ENCODE measurements around the gene KCNJ9. TPM values are rescaled to one million over a fixed set of nuclear protein-coding genes. Genes with fewer than 3 reads are reported as not detected.

KCNJ9 gene
- total RNA-seq: under 0.01 TPM in 1 of 2 replicates, not detected in the other

DNA sequence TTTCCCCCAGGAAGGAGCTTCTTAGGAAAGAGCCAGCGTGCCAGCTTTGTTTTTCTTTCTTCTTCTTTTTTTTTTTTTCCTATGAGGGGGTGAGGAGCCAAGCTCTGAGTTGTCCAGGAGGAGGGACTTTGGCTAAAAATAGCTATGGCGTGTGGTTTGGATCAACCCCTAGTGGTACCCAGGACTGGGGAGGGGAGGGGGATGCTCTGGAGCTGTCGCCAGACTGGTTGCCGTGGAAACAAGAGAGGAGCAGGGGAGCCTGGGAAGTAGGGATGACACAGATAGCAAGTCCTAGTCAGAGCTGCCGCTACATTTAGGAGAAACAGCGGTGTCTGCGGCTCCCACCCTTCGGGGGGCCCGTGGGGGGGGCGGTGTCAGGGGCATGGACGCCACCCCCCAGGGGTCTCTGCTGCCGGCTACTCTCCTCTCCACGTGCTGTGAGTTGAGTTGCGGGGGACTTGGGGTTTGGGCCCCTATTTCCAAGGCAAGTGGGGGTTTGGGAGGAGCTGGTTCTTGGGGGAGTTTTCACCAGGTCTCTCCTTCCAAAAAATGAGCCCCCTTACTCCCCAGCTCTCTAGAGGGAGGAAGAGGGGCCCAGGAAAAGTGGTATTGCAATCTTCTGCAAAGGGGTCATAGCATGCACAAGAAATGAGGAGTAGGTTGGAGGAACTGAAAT is at the start of gene KCNJ9:
TSS of gene KCNJ9 (plus strand) at position 278 of the 676 bp plus-strand sequence. CDS start 2,493 bp downstream, outside the sequence.

DNA sequence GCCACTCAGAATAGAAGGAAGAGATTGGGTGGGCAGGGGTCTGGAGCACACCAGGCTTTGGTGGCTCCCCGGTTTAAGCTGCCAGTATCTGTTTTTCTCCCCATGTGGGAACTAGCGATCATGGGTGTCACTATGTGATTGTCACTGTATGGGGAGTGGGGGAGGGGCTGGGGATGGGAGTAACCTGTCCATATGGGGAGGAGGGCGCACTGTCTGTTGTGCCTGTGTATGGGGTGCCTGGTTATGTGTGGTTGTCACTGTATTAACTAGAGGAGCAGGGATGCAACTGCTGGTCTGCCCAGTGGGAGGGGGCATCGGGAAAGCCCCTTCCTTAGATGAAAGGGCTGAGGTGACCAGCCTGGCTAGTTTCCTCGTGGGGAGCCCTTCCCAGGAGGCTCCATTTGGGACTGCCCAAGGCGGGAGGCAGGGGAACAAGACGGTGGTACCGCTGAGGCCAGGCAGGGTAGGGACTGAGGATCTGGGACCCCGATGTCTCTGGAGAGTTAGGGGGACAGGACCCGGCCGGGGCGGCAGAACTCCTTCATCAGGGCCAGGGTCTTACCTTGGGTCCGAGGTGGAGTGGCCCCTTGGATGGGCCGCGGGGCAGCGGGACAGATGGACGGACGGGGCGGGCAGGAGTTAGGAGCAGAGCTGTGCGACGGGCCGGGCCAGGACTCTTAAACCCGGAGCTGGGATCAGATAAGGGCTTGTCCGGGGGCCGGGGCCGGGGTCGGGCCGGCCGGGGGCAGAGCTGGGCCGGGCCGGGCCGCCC is 11.7 kb upstream of the KCNJ9 start, which contains the start of gene KCNJ10:
TSS of gene KCNJ10 (minus strand) at position 701 of the 772 bp plus-strand sequence. CDS start 27,628 bp downstream, outside the sequence.

DNA sequence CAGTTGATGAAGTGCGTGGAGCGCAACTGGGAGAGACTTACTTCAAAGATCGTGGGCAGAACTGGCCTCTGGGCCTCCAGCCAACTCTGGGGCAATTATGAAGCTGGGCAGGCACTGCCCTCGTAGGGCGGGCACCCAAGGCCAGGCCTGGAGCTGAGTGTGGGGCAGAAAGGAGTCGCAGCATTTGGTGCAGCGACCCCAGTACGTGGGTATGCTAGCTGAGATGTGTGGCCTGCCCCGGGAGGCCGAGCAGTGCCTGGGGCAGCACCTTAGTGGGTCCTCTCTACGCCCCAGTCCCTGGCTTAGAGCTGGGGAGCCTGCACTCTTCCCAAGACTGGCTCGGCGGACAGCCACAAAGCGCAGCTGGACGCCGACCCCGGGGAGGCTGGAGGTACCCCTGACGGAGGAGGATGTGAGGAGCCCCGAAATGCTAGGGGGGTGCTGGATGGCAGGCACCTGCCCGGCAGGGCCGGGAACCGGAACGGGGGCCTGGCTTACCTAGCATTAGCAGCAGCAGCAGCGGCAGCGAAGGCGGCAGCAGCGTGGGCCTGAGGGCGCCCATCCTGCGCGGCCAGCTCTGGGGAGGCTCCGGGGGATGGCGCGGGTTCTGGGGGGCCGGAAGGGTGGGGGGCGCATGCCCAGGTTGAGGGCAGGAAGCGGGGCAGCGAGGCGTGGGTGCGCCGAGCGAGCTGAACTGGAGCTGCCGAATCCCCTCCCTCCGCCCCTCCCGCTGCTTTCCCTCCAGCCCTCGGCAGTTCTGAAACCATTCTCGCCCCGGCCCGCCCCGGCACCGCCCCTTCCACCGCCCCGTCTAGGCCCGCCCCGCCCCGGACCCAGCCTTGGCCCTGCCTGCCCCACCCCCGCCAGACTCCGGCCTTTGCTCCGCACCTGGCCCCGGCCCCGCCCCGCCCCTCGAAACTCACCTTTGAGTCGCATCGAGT is 16.8 kb downstream of the KCNJ9 start, which contains the start of gene IGSF8:
TSS of gene IGSF8 (minus strand) at position 709 of the 941 bp plus-strand sequence. CDS start at position 562, 147 bp downstream.

DNA sequence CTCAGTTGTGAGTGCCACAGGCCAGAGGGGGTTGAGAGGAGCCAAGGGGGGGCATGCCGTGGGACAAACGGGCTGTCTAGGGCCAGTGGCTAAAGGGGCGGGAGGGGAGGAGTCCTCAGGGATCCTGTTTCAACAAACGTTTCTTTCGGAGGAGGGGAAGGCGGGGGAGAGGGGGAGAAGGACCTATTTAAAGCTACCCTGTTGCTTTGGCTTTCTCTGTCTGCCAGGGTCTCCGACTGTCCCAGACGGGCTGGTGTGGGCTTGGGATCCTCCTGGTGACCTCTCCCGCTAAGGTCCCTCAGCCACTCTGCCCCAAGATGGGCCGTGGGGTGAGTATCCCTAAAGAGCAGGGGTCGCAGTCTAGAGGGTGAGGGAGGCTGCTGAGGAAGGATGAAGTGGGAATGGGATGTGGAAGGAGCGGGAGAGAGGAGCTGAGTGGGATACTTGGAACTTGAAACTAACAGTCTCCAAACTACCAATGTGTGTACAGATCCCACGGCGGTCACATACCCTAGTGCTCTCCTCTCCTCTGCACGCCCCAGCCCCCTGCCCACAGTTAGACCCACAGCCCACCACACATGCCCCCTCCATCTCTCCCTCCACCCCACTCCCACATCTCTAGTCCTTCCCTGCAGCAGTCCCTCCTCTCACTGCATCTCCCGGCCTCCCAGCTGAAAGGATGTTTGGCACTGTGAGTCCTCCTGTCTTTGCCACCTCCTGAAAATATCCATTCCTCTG is 34.4 kb downstream of the KCNJ9 start, which contains the start of gene ATP1A2:
TSS of gene ATP1A2 (plus strand) at position 215 of the 738 bp plus-strand sequence. CDS start at position 318, 103 bp downstream.

Other genes with a start within 250 kb of the KCNJ9 start
- 0.07 TPM in 1 of 2 replicates, not detected in the other for gene VSIG8, start 218.9 kb upstream of the KCNJ9 start, total RNA-seq
- gene CFAP45, start 181.4 kb upstream of the KCNJ9 start, total RNA-seq: 0.39 and 0.73 TPM in 2 replicates
- 326 and 427 TPM in 2 replicates for gene TAGLN2, start 156.0 kb upstream of the KCNJ9 start, total RNA-seq
- 0.36 TPM in 1 of 2 replicates, not detected in the other for gene IGSF9, start 135.9 kb upstream of the KCNJ9 start, total RNA-seq
- 0.26 and 0.59 TPM in 2 replicates for gene SLAMF9, start 127.3 kb upstream of the KCNJ9 start, total RNA-seq
- gene PIGM, start 49.5 kb upstream of the KCNJ9 start, total RNA-seq: 5.5 and 5.7 TPM in 2 replicates
- gene KCNJ10, start 11.4 kb upstream of the KCNJ9 start, total RNA-seq: not detected in 2 replicates
- gene IGSF8, start 17.1 kb downstream of the KCNJ9 start, total RNA-seq: 69.9 and 91.7 TPM in 2 replicates
- 1.5 TPM in 2 replicates for gene ATP1A2, start 34.2 kb downstream of the KCNJ9 start, total RNA-seq
- not detected in 2 replicates for gene ATP1A4, start 70.1 kb downstream of the KCNJ9 start, total RNA-seq
- 0.10 and 0.20 TPM in 2 replicates for gene CASQ1, start 109.0 kb downstream of the KCNJ9 start, total RNA-seq
- 207 and 217 TPM in 2 replicates for gene PEA15, start 123.8 kb downstream of the KCNJ9 start, total RNA-seq
- 82.2 and 87.7 TPM in 2 replicates for gene DCAF8, start 181.0 kb downstream of the KCNJ9 start, total RNA-seq
- 55.5 and 58.9 TPM in 2 replicates for gene PEX19, start 203.6 kb downstream of the KCNJ9 start, total RNA-seq